CD14-positive monocyte (primary cell): ENCODE data around the gene KRTAP2-1. TPM values are rescaled to one million over a fixed set of nuclear protein-coding genes. Genes with fewer than 3 reads are reported as not detected.

Experiments used
- DNase-seq, 3 donors: peaks; one replicate each; pipeline ENCODE4 v3.0.0-alpha.2; 2011 to 2022
- H2AFZ ChIP-seq: 2 replicates; pipeline ENCODE4 v1.6.0; 2012; ENCODE audit warnings: mild to moderate bottlenecking, low read depth, low read length, inconsistent platforms; ENCODE audit not compliant: insufficient read depth, poor library complexity, severe bottlenecking
- H3K27ac ChIP-seq, 2 donors: 1 replicate in 1 of 2; 2 replicates in 1 of 2; pipeline ENCODE4 v1.5.1; 2012 to 2013; ENCODE audit warnings: low read length in 2 of 2, control low read depth in 1 of 2, inconsistent platforms in 1 of 2, low read depth in 1 of 2, mild to moderate bottlenecking in 1 of 2
- H3K27me3 ChIP-seq, 2 donors: one replicate each; pipeline versions ENCODE4 v1.6.0 to v1.6.1; 2011 to 2013; ENCODE audit warnings: low read length in 2 of 2; ENCODE audit not compliant: control insufficient read depth in 2 of 2, insufficient read depth in 2 of 2
- H3K36me3 ChIP-seq, 2 donors: replicated peaks in 1 of 2; 1 replicate in 1 of 2; 2 replicates in 1 of 2; pipeline versions ENCODE4 v1.5.1 to v1.6.1; 2012 to 2013; ENCODE audit warnings: low read length in 2 of 2, control low read depth in 1 of 2, inconsistent platforms in 1 of 2, mild to moderate bottlenecking in 1 of 2; ENCODE audit not compliant: insufficient read depth in 2 of 2, control insufficient read depth in 1 of 2
- H3K4me1 ChIP-seq, 2 donors: 1 replicate in 1 of 2; 2 replicates in 1 of 2; pipeline versions ENCODE4 v1.5.1 to v1.6.1; 2012 to 2013; ENCODE audit warnings: low read length in 2 of 2, control low read depth in 1 of 2, inconsistent platforms in 1 of 2, mild to moderate bottlenecking in 1 of 2, moderate library complexity in 1 of 2; ENCODE audit not compliant: insufficient read depth in 2 of 2, control insufficient read depth in 1 of 2
- H3K4me2 ChIP-seq: replicated peaks from 2 replicates; pipeline ENCODE3; 2012; ENCODE audit warnings: low read length, moderate library complexity, mild to moderate bottlenecking; ENCODE audit not compliant: poor library complexity, severe bottlenecking; ENCODE audit errors: extremely low read depth
- H3K4me3 ChIP-seq, 3 experiments: fragments of 200-600 bp in 1 of 3; sonication (generic) in 1 of 3; replicated peaks in 1 of 3; 1 replicate in 2 of 3; 2 replicates in 1 of 3; pipeline ENCODE4 v1.5.1; 2011 to 2013; ENCODE audit warnings: low read length in 3 of 3, mild to moderate bottlenecking in 3 of 3, control low read depth in 2 of 3, low read depth in 2 of 3, inconsistent platforms in 1 of 3, moderate library complexity in 1 of 3
- H3K79me2 ChIP-seq: 2 replicates; pipeline ENCODE4 v1.6.0; 2012; ENCODE audit warnings: mild to moderate bottlenecking, control low read depth, inconsistent platforms, low read length, moderate library complexity; ENCODE audit not compliant: insufficient read depth
- H3K9ac ChIP-seq: 2 replicates; pipeline ENCODE4 v1.6.0; 2017; ENCODE audit warnings: low read length, mild to moderate bottlenecking; ENCODE audit not compliant: insufficient read depth, poor library complexity, severe bottlenecking
- H3K9me3 ChIP-seq, 2 donors: replicated peaks in 1 of 2; 1 replicate in 1 of 2; 2 replicates in 1 of 2; pipeline versions ENCODE4 v1.5.1 to v1.6.1; 2012 to 2013; ENCODE audit warnings: low read length in 2 of 2, control low read depth in 1 of 2; ENCODE audit not compliant: control insufficient read depth in 1 of 2, insufficient read depth in 1 of 2
- H4K20me1 ChIP-seq: 2 replicates; pipeline ENCODE4 v1.6.0; 2012; ENCODE audit warnings: mild to moderate bottlenecking, low read length, control low read depth, moderate library complexity; ENCODE audit not compliant: insufficient read depth
- H3K27ac Mint-ChIP-seq, 7 donors: one replicate each; pipeline ENCODE4 v1.8.0; 2020; ENCODE audit warnings: mild to moderate bottlenecking in 7 of 7, mixed read lengths in 7 of 7, moderate library complexity in 6 of 7, inconsistent platforms in 2 of 7
- H3K27me3 Mint-ChIP-seq, 3 donors: one replicate each; pipeline ENCODE4 v1.8.0; 2021 to 2022; ENCODE audit warnings: low read depth in 3 of 3, mild to moderate bottlenecking in 3 of 3, mixed read lengths in 3 of 3, moderate library complexity in 3 of 3, inconsistent platforms in 1 of 3
- H3K36me3 Mint-ChIP-seq, 2 donors: one replicate each; pipeline ENCODE4 v1.8.0; 2020; ENCODE audit warnings: mixed read lengths in 2 of 2, inconsistent platforms in 1 of 2, mild to moderate bottlenecking in 1 of 2
- H3K4me1 Mint-ChIP-seq: one replicate; pipeline ENCODE4 v1.8.0; 2020; ENCODE audit warnings: mild to moderate bottlenecking, mixed read lengths
- H3K4me3 Mint-ChIP-seq, 2 donors: one replicate each; pipeline ENCODE4 v1.8.0; 2020; ENCODE audit warnings: mild to moderate bottlenecking in 2 of 2, mixed read lengths in 2 of 2, moderate library complexity in 1 of 2
- H3K9me3 Mint-ChIP-seq, 7 donors: one replicate each; pipeline ENCODE4 v1.8.0; 2020 to 2022; ENCODE audit warnings: mixed read lengths in 7 of 7, mild to moderate bottlenecking in 6 of 7, moderate library complexity in 6 of 7, inconsistent platforms in 2 of 7
- CTCF ChIP-seq: fragments of 200-600 bp; IDR thresholded peaks from one replicate; pipeline ENCODE4 v1.8.0; 2022; ENCODE audit warnings: antibody characterized with exemption, mild to moderate bottlenecking
- WGBS: methylation state at CpG from one replicate; pipeline ENCODE4 v1.1.5; 2013; ENCODE audit warnings: missing lambda C conversion rate; ENCODE audit not compliant: insufficient coverage; 5-methylcytosine and 5-hydroxymethylcytosine counted together
- intact Hi-C, 2 donors: fragments of 100-400 bp; cut with micrococcal nuclease; formaldehyde crosslinking; loops; one replicate each; pipeline versions ENCODE4 v1.15.0 to v1.15.1; 2023
- polyA plus RNA-seq, 3 donors: library from polyadenylated mRNA; depleted of rRNA in 1 of 3; unstranded in 2 of 3; stranded (reverse) in 1 of 3; fragments of 300-500 nt in 2 of 3; fragments of >200 nt in 1 of 3; fragmentation: Illumina TruSeq in 2 of 3; gene quantifications; 1 replicate in 2 of 3; 2 replicates in 1 of 3; pipeline ENCODE4 v1.2.3, GENCODE V29; 2012 to 2021

The KRTAP2-1 gene
- polyA plus RNA-seq, 3 donors, result not detected

GRCh38 chr17:41064301-41064700 lies 17.2 kb upstream of the KRTAP2-1 start:
- no peak overlapping the region for H3K4me2 ChIP-seq
- peaks cover 18 to 19% of the 10 kb centered on the region in 2 donors for H3K27me3 ChIP-seq
- no peak for TF ChIP-seq CTCF
- no peaks in the 10 kb centered on the region for H3K9me3 ChIP-seq
- H3K36me3 ChIP-seq, result no peaks in the 10 kb centered on the region
- H3K9ac ChIP-seq, result no peak overlapping the region
- H3K4me3 ChIP-seq, result no peak overlapping the region
- intact Hi-C loops, result no loop called here
- no peaks in the 10 kb centered on the region for H3K79me2 ChIP-seq
- no peaks in the 10 kb centered on the region for H3K4me1 ChIP-seq
- DNase-seq, result no peak
- H2AFZ ChIP-seq, result no peak overlapping the region
- H3K27ac ChIP-seq, result no peak overlapping the region
- Mint-ChIP-seq H3K4me1 (no peaks in the 10 kb centered on the region), H3K4me3 (no peak overlapping the region), H3K27me3 (peaks cover 12 to 22% (median 19%) of the 10 kb centered on the region in 3 donors), H3K27ac (no peak overlapping the region), H3K36me3 (peaks cover 0 to 2% of the 10 kb centered on the region in 2 donors), H3K9me3 (peaks cover 0 to 2% (median 0%) of the 10 kb centered on the region in 7 donors)
- no CpG with 5 or more reads among the region's 1 CpG for WGBS
- H4K20me1 ChIP-seq, result no peaks in the 10 kb centered on the region

- Histone ChIP-seq H3K4me2 (no peak overlapping the region), H3K4me3 (no peak overlapping the region), H3K9ac (no peak overlapping the region), H3K27ac (no peak overlapping the region), H3K79me2 (no peaks in the 10 kb centered on the region), H3K36me3 (no peaks in the 10 kb centered on the region), H3K4me1 (no peaks in the 10 kb centered on the region), H4K20me1 (no peaks in the 10 kb centered on the region), H2AFZ (no peak overlapping the region), H3K9me3 (no peaks in the 10 kb centered on the region), H3K27me3 (peaks cover 19 to 26% of the 10 kb centered on the region in 2 donors)
- Mint-ChIP-seq H3K9me3 (peaks cover 0 to 2% (median 0%) of the 10 kb centered on the region in 7 donors), H3K4me3 (no peak overlapping the region), H3K4me1 (no peaks in the 10 kb centered on the region), H3K27ac (no peak overlapping the region), H3K36me3 (peaks cover 0 to 2% of the 10 kb centered on the region in 2 donors), H3K27me3 (peaks cover 13 to 30% (median 20%) of the 10 kb centered on the region in 3 donors)
- no peak for DNase-seq
- intact Hi-C loops, result no loop called here
- WGBS, result no CpG with 5 or more reads among the region's 4 CpGs
- TF ChIP-seq CTCF, result no peak
These were observed 16.3 kb upstream of the KRTAP2-1 start for GRCh38 chr17:41063449-41063848.
